A673 (cell line): ENCODE measurements around the gene DNAH14.

Experiments used
- EZH2 ChIP-seq: fragments of 200-600 bp; sonication (generic); IDR thresholded peaks from 2 replicates; pipeline ENCODE4 v1.6.1; 2017; ENCODE audit warnings: borderline replicate concordance, low read depth, mild to moderate bottlenecking, mixed read lengths, antibody characterized with exemption, low read length; ENCODE audit not compliant: poor library complexity, severe bottlenecking
- TF ChIP-seq, protein P1 (sequence below): fragments of 300-800, 200-600 bp; sonication (generic); conservative IDR thresholded peaks from 2 replicates; pipeline ENCODE4 v1.5.1; 2017; ENCODE audit warnings: low read depth, mild to moderate bottlenecking, antibody characterized with exemption, low read length, moderate library complexity, mixed read lengths

DNA sequence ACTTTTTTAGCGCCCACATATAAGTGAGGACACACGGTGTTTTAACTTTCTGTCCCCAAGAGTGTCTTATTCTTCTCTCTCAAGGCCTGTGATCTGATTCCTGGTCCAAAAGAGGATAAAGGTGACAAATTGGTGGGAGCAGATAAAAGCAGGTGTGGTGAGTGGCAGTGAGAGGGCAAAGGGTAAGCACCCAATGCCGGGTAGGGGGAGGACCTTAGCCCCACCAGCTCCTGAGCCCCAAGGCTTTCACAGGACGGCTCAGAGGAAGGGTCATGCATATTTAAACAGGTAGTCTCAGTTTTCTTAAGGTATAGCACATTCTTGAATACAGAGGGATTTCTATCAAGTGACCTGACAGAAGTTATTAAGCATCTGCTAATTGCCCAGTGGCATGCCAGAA is 478.8 kb downstream of the DNAH14 start:
- TF ChIP-seq, protein P1, sequence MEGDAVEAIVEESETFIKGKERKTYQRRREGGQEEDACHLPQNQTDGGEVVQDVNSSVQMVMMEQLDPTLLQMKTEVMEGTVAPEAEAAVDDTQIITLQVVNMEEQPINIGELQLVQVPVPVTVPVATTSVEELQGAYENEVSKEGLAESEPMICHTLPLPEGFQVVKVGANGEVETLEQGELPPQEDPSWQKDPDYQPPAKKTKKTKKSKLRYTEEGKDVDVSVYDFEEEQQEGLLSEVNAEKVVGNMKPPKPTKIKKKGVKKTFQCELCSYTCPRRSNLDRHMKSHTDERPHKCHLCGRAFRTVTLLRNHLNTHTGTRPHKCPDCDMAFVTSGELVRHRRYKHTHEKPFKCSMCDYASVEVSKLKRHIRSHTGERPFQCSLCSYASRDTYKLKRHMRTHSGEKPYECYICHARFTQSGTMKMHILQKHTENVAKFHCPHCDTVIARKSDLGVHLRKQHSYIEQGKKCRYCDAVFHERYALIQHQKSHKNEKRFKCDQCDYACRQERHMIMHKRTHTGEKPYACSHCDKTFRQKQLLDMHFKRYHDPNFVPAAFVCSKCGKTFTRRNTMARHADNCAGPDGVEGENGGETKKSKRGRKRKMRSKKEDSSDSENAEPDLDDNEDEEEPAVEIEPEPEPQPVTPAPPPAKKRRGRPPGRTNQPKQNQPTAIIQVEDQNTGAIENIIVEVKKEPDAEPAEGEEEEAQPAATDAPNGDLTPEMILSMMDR, result no peak
- TF ChIP-seq EZH2, result no peak
